Measurements from ENCODE around the gene MDH1.

MDH1 gene

DNA sequence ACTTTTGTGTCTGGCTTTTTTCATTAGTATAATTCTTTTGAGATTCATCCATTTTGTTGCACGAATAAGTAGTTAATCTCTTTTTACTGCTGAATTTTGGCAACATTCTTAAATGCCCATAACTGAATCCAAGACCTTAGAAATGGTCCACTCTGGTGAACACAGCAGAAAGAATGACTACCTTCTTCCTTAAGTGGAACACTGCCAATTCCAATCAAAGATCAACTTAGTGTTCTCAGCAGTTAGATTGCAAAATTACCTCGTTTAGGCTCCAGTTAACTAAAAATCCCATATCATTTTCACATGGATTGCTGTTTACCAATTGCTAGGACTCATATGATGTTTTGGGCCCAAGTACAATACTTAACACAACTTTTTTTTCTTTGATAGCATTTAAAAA lies 59.9 kb downstream of the MDH1 start:
- no peak for TF ChIP-seq ZFX (IDR thresholded peaks at IDR 0.05; ENCODE audit: borderline replicate concordance)
- TF ChIP-seq, protein P1, sequence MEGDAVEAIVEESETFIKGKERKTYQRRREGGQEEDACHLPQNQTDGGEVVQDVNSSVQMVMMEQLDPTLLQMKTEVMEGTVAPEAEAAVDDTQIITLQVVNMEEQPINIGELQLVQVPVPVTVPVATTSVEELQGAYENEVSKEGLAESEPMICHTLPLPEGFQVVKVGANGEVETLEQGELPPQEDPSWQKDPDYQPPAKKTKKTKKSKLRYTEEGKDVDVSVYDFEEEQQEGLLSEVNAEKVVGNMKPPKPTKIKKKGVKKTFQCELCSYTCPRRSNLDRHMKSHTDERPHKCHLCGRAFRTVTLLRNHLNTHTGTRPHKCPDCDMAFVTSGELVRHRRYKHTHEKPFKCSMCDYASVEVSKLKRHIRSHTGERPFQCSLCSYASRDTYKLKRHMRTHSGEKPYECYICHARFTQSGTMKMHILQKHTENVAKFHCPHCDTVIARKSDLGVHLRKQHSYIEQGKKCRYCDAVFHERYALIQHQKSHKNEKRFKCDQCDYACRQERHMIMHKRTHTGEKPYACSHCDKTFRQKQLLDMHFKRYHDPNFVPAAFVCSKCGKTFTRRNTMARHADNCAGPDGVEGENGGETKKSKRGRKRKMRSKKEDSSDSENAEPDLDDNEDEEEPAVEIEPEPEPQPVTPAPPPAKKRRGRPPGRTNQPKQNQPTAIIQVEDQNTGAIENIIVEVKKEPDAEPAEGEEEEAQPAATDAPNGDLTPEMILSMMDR (IDR thresholded peaks at IDR 0.05) = no peak
- no peak overlapping the region for H3K27ac ChIP-seq

DNA sequence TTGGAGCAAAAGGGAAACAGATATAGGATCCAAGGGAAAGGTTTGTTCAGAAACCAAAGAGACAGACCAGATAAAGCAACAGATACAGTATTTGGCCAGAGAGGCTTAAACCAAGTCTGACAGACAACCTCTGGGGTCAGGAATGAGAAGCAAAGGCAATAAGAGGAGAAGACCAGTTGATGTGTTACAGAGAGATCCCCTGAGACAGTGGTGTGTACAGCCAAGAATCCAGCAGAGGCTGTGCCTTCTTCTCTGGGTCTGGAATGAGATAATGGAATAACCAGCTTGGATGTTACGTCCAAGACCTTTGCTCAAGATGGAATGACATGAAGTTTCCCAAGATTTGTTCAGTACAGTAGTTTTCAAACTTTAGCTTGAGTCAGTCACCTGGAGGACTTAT lies 61.1 kb downstream of the MDH1 start:
- TF ChIP-seq ZFX (IDR thresholded peaks at IDR 0.05; ENCODE audit: borderline replicate concordance) = no peak
- TF ChIP-seq, protein P1 (IDR thresholded peaks at IDR 0.05) = no peak
- H3K27ac ChIP-seq = no peak overlapping the region

DNA sequence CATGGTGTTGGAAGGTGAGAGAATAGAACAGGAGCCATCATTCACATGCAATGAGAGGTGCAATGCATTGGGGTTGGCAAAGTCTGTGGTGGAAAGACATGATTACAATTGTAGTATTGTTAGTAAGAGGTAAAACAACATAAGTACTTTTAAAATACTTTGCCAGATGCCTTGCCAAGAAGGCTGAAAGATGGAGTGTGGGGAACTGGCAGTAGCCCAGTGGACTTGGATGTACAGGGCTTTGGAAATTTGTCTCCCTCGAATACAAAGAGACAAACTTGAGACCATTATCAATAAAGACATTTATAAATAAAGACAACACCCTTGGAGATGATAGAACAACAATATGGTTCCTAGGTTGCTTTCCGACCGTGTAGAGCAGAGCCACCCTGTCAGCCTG lies 62.0 kb downstream of the MDH1 start:
- H3K27ac ChIP-seq = no peak overlapping the region
- TF ChIP-seq ZFX (IDR thresholded peaks at IDR 0.05; ENCODE audit: borderline replicate concordance) = no peak
- TF ChIP-seq, protein P1 (IDR thresholded peaks at IDR 0.05) = no peak

DNA sequence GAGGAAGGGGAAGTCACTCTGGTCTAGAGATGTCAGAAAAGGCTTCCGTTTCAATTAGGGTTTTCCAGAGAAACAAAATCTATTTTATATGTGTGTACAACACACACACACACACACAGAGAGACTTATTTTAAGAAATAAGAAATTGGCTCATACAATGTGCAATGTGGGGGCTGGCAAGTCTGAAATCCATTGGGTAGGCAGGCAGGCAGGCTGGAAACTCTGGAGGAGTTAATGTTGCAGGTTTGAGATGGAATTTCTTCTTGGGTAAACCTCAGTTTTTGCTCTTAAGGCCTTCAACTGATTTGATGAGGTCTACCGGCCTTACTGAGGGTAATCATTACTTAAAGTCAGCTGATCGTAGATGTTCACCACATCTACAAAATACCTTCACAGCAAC lies 62.6 kb downstream of the MDH1 start:
- TF ChIP-seq, protein P1 (IDR thresholded peaks at IDR 0.05) = no peak
- no peak for TF ChIP-seq ZFX (IDR thresholded peaks at IDR 0.05; ENCODE audit: borderline replicate concordance)
- no peak overlapping the region for H3K27ac ChIP-seq

DNA sequence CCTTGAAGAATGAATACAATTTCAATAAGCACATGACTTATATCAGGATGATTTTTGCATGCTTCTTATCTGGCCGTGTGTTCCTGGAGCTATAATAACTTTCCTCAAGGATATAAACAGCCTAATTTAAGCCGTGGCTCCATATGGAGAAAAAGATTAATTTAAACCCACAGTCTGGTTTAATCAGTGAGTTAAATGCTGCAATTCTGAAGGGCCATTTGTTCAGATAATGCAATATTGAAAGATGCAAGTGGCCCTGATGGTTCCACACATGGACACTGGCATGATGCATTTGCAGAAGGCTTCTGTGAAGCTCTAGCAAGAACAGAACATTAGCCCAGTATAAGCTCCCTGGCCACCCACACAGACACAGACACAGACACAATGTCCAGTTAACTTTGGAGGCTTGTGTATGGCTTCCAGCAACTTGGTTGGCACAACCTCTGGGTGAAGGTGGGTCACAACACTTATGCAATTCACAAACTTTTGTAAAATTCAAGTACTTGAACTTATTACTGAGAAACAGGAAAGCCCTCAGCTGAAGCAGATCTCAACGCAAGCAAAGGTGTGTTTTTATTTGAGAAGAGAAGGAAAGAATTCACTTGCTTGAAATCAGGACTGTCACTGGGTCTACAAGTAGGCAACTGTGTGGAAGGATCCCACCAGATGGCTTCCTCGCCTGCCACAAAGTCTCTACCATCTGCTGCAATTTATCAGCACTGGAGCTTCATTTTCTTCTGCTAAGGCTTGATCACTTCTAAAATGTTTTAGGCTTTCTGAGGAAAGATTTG lies 63.3 kb downstream of the MDH1 start:
- TF ChIP-seq ZFX (IDR thresholded peaks at IDR 0.05; ENCODE audit: borderline replicate concordance) = no peak
- TF ChIP-seq, protein P1 (IDR thresholded peaks at IDR 0.05) = no peak
- no peak overlapping the region for H3K27ac ChIP-seq

DNA sequence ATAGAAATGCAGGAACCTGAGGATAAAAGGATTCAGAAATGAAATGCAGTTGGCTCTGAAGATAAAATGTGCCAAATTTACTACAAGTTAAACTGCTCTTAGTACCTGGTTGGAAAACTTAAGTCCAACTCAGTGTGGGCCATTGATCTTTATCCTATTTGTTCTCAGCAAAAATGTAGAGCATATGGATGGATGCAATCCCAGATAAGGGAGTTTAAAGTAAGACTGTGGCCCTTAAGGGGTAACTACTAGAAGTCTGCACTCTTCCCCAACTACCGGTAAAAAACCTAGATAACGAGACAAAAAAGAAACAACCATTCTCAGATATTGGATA lies 63.9 kb downstream of the MDH1 start:
- H3K27ac ChIP-seq = no peak overlapping the region
- TF ChIP-seq ZFX (IDR thresholded peaks at IDR 0.05; ENCODE audit: borderline replicate concordance) = no peak
- TF ChIP-seq, protein P1 (IDR thresholded peaks at IDR 0.05) = no peak

DNA sequence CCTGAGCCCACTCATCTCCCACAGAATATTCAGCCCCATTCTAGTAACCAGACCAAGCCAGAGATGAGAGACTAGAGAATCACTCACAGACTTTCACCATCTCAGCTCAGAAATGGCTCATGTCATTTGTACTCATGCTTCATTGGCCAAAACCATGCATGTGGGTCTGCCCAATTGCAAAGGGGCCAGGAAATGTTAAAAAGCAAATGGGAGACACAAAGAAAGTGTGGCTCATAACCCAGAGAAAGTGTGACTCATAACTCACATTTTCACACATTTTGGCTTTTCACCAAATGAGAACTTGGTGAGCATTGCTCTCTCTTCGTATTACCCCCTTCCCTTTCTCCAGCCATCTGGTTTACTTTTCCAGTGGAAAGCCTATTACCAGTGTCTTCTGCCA lies 66.2 kb downstream of the MDH1 start:
- no peak overlapping the region for H3K27ac ChIP-seq
- no peak for TF ChIP-seq ZFX (IDR thresholded peaks at IDR 0.05; ENCODE audit: borderline replicate concordance)
- TF ChIP-seq, protein P1 (IDR thresholded peaks at IDR 0.05) = no peak

Data from 22Rv1 (cell line).